NT2/D1 (cell line): ENCODE results near the gene CATSPERZ.

Experiments
- YY1 ChIP-seq: IDR thresholded peaks from 2 replicates; pipeline ENCODE4 v1.6.1; 2011; ENCODE audit not compliant: insufficient read length, insufficient read depth
- ZNF274 ChIP-seq: IDR thresholded peaks from 2 replicates; pipeline ENCODE4 v1.6.1; 2011; ENCODE audit warnings: mild to moderate bottlenecking, low read depth, low read length

GRCh38 chr11:64323373-64323772 is 23.2 kb downstream of the CATSPERZ start:
- TF ChIP-seq ZNF274 (no peak), YY1 (no peak)
